Breast epithelium (tissue), 4 donors: ENCODE results near the gene DAPP1. TPM values are rescaled to one million over a fixed set of nuclear protein-coding genes. Genes with fewer than 3 reads are reported as not detected.

Experiments used
- DNase-seq, 2 donors: peaks; one replicate each; pipeline ENCODE4 v3.0.0-alpha.2; 2019; ENCODE audit warnings: low spot score in 2 of 2
- H3K27ac ChIP-seq, 2 donors: fragments of 200-600 bp; sonication (generic) in 1 of 2; one replicate each; pipeline ENCODE4 v1.5.1; 2016 to 2019; ENCODE audit warnings: mild to moderate bottlenecking in 1 of 2
- H3K27me3 ChIP-seq, 2 donors: fragments of 200-600 bp; sonication (generic) in 1 of 2; one replicate each; pipeline versions ENCODE4 v1.5.1 to v1.6.0; 2017 to 2019; ENCODE audit warnings: control low read depth in 1 of 2, mild to moderate bottlenecking in 1 of 2
- H3K36me3 ChIP-seq: fragments of 200-600 bp; one replicate; pipeline ENCODE4 v1.5.1; 2019
- H3K4me1 ChIP-seq, 2 donors: fragments of 200-600 bp; sonication (generic); one replicate each; pipeline ENCODE4 v1.5.1; 2016 to 2019; ENCODE audit warnings: control low read depth in 1 of 2
- H3K4me3 ChIP-seq, 3 donors: fragments of 200-600 bp; sonication (generic); 1 replicate in 2 of 3; 2 replicates in 1 of 3; pipeline ENCODE4 v1.5.1; 2016 to 2019; ENCODE audit warnings: mild to moderate bottlenecking in 3 of 3, moderate library complexity in 2 of 3
- H3K9me3 ChIP-seq, 2 donors: fragments of 200-600 bp; sonication (generic) in 1 of 2; one replicate each; pipeline ENCODE4 v1.5.1; 2016 to 2019; ENCODE audit warnings: control low read depth in 1 of 2
- CTCF ChIP-seq, 3 donors: fragments of 450-650 bp; IDR thresholded peaks; one replicate each; pipeline ENCODE4 v1.5.1; 2016 to 2017; ENCODE audit warnings: antibody characterized with exemption in 3 of 3, mild to moderate bottlenecking in 3 of 3, moderate library complexity in 3 of 3
- POLR2A ChIP-seq: fragments of 450-650 bp; IDR thresholded peaks from one replicate; pipeline ENCODE4 v1.6.1; 2016; ENCODE audit warnings: antibody characterized with exemption, mild to moderate bottlenecking, moderate library complexity
- POLR2AphosphoS5 ChIP-seq, 3 donors: sonication (generic); formaldehyde crosslinking; IDR thresholded peaks; one replicate each; pipeline ENCODE4 v1.6.1; 2017; ENCODE audit warnings: antibody characterized with exemption in 3 of 3
- intact Hi-C: fragments of 100-400 bp; cut with DNase I; formaldehyde crosslinking; loops from one replicate; pipeline ENCODE4 v1.15.1; 2023; ENCODE audit warnings: low total_unique reads
- total RNA-seq, 3 donors: library from RNA; depleted of rRNA; stranded (reverse); fragments of >200 nt; gene quantifications; one replicate each; pipeline ENCODE4 v1.1.0, GENCODE V29; 2016

Gene DAPP1
- total RNA-seq, 3 donors from 2014 or later: 2.7 to 10.2 (median 4.9) TPM

GRCh38 chr4:99808260-99808857 is 8.3 kb upstream of the DAPP1 start:
- H3K36me3 ChIP-seq: no peaks in the 10 kb centered on the region
- no peak overlapping the region for H3K4me3 ChIP-seq
- no peaks in the 10 kb centered on the region for H3K4me1 ChIP-seq
- intact Hi-C loops: loop anchor here (5.0 kb wide), 1 partner anchor 486 kb away; the partner anchor contains the start of gene ADH1B
- no peak for DNase-seq
- no peak for TF ChIP-seq POLR2A
- peak in 1 of 3 donors; percentile 32 for TF ChIP-seq CTCF (IDR thresholded peaks at IDR 0.05)
- no peaks in the 10 kb centered on the region for H3K9me3 ChIP-seq
- H3K27ac ChIP-seq: no peak overlapping the region
- H3K27me3 ChIP-seq: no peaks in the 10 kb centered on the region

- no peaks in the 10 kb centered on the region for H3K9me3 ChIP-seq
- H3K36me3 ChIP-seq: no peaks in the 10 kb centered on the region
- no peak for TF ChIP-seq POLR2AphosphoS5 (IDR thresholded peaks at IDR 0.05)
- no peak for TF ChIP-seq CTCF (IDR thresholded peaks at IDR 0.05)
- TF ChIP-seq POLR2A: no peak
- H3K4me1 ChIP-seq: no peaks in the 10 kb centered on the region
- DNase-seq: no peak
- no peak overlapping the region for H3K4me3 ChIP-seq
- intact Hi-C loops: loop anchor here (5.0 kb wide), 1 partner anchor 487 kb away; the partner anchor contains the start of gene ADH1B
- no peaks in the 10 kb centered on the region for H3K27me3 ChIP-seq
- no peak overlapping the region for H3K27ac ChIP-seq
Observed at GRCh38 chr4:99809326-99809725, 7.3 kb upstream of the DAPP1 start.

- no peak overlapping the region for H3K27ac ChIP-seq
- H3K4me3 ChIP-seq: no peak overlapping the region
- no peak for DNase-seq
- no peaks in the 10 kb centered on the region for H3K4me1 ChIP-seq
- H3K27me3 ChIP-seq: no peaks in the 10 kb centered on the region
- intact Hi-C loops: no loop called here
- H3K9me3 ChIP-seq: no peaks in the 10 kb centered on the region
- no peaks in the 10 kb centered on the region for H3K36me3 ChIP-seq
- no peak for TF ChIP-seq CTCF (IDR thresholded peaks at IDR 0.05)
Observed at GRCh38 chr4:99810536-99810935, 6.1 kb upstream of the DAPP1 start.

- DNase-seq: no peak
- TF ChIP-seq POLR2A (no peak), POLR2AphosphoS5 (IDR thresholded peaks at IDR 0.05) (no peak), CTCF (IDR thresholded peaks at IDR 0.05) (no peak)
- no peaks in the 10 kb centered on the region for H3K27me3 ChIP-seq
- H3K4me1 ChIP-seq: no peaks in the 10 kb centered on the region
- no peaks in the 10 kb centered on the region for H3K36me3 ChIP-seq
- no peak overlapping the region for H3K27ac ChIP-seq
- H3K9me3 ChIP-seq: no peaks in the 10 kb centered on the region
- H3K4me3 ChIP-seq: no peak overlapping the region
- intact Hi-C loops: no loop called here
Observed at GRCh38 chr4:99811117-99811516, 5.5 kb upstream of the DAPP1 start.

GRCh38 chr4:99811850-99812249 is 4.8 kb upstream of the DAPP1 start:
- Histone ChIP-seq H3K27ac (no peak overlapping the region), H3K9me3 (no peaks in the 10 kb centered on the region), H3K27me3 (no peaks in the 10 kb centered on the region), H3K36me3 (no peaks in the 10 kb centered on the region), H3K4me1 (no peaks in the 10 kb centered on the region), H3K4me3 (no peak overlapping the region)
- TF ChIP-seq POLR2AphosphoS5 (IDR thresholded peaks at IDR 0.05) (no peak), CTCF (IDR thresholded peaks at IDR 0.05) (peak in 1 of 3 donors; percentile 21)
- DNase-seq: no peak
- intact Hi-C loops: no loop called here
